Measurements from ENCODE around the gene FOSL2. TPM values are rescaled to one million over a fixed set of nuclear protein-coding genes. Genes with fewer than 3 reads are reported as not detected.

Gene FOSL2
- total RNA-seq, 1 experiment from 2014 or later = 44.8 TPM

DNA sequence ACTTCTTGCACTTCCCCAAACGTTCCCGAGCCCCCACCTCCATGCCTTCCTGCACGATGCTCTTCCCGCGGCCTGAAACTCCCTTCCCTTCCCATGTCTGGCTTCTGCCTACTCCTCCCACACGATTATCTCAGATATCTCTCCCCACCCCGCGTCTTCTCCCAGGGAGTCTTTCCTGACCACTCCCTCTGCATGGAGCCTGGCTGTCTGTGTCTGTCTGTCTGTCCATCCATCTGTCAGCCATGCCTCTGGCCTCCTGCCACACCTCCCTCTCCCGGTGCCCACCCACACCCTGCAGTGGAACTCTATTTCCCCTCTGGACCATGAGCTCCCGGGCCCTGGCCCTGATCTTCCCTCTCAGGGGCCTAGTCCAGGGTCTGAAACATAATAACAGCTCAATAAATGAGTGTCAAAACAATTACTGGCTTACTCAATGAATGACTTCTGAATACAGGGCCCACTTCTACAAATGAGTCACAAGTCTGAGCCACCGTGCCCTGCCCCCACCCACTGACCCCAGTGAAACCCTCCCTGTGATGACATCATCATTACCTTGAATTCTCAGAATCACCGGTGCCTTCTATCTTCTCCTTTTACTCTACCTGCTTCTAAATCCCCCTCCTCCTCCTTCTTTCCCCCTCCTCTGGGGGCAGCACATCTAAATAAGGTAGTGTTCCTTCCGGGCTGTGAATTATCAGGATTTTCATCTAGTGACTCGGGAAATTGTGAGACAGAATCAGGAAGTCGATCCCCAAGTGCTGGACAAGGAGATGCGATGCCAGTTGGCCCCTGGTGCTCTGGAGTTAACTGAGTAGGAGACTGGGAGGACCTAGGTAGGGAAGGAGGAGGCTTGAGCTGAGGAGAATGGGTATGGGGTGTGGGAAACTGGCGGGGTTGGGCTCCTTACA lies 57.1 kb downstream of the FOSL2 start:
- Histone ChIP-seq H3K4me3 (replicated peaks in 1 of 2; ENCODE audit: low read depth in 1 of 2, low read length in 2 of 2) (peak overlapping the region in 1 of 2 experiments; percentile 27; a peak in 2 of 4 replicates), H3K36me3 (ENCODE audit: control insufficient read depth in 1 of 2, insufficient read depth in 2 of 2, low read length in 2 of 2) (no peaks in the 10 kb centered on the region), H3K4me2 (ENCODE audit: low read length) (peak overlapping the region; percentile 70), H3K9ac (ENCODE audit: low read length) (peak overlapping the region; percentile 16; the same call in 1 of the 2 replicates), H3K9me3 (ENCODE audit: control insufficient read depth in 1 of 2, insufficient read depth in 1 of 2, low read depth in 1 of 2, low read length in 2 of 2) (no peaks in the 10 kb centered on the region), H4K20me1 (ENCODE audit: insufficient read depth) (no peaks in the 10 kb centered on the region), H3K27me3 (ENCODE audit: insufficient read depth, low read length) (no peaks in the 10 kb centered on the region), H3K79me2 (ENCODE audit: insufficient read depth, low read length) (no peaks in the 10 kb centered on the region), H3K4me1 (ENCODE audit: control insufficient read depth in 1 of 2, insufficient read depth in 2 of 2, low read length in 2 of 2) (peaks cover 12 to 54% of the 10 kb centered on the region in 2 experiments), H3K27ac (ENCODE audit: low read depth, low read length) (no peak overlapping the region), H3K9me2 (ENCODE audit: insufficient read depth) (no peaks in the 10 kb centered on the region), H2AFZ (ENCODE audit: low read depth, low read length, poor library complexity, severe bottlenecking) (peak overlapping the region; percentile 73)
- RAD21 ChIA-PET (ENCODE audit: low non-redundant PET in 1 of 2, low total read pairs in 2 of 2, uncharacterized antibody in 2 of 2, unreplicated experiment in 2 of 2) = no interaction called here
- TF ChIP-seq CBX3 (IDR thresholded peaks at IDR 0.05; ENCODE audit: low read depth) (no peak), SRF (IDR thresholded peaks at IDR 0.05; ENCODE audit: low read depth) (peak; percentile 70; the same call in 1 of the 2 replicates), TCF7L2 (IDR thresholded peaks at IDR 0.05; ENCODE audit: borderline replicate concordance, extremely low read depth, insufficient read depth, insufficient read length) (no peak), JUND (IDR thresholded peaks at IDR 0.05) (peak; percentile 49; the same call in 1 of the 2 replicates), EGR1 (IDR thresholded peaks at IDR 0.05; ENCODE audit: low read depth) (no peak), FOSL1 (IDR thresholded peaks at IDR 0.05; ENCODE audit: low read depth) (peak; percentile 40; the same call in 1 of the 2 replicates)
- CTCF ChIA-PET = interaction anchor here (0.8 to 1.0 kb wide), 2 partner anchors 695 to 766 kb away, joined by 3 to 4 read pairs; no protein-coding TSS in a partner anchor
- intact Hi-C loops (cut with micrococcal nuclease) = no loop called here
- ATAC-seq = no peak
- DNase-seq (ENCODE audit: low read depth, low spot score) = peak; percentile 21
- BruUV-seq (replicated peaks) = no TSS peak
- POLR2A ChIA-PET = no interaction called here

DNA sequence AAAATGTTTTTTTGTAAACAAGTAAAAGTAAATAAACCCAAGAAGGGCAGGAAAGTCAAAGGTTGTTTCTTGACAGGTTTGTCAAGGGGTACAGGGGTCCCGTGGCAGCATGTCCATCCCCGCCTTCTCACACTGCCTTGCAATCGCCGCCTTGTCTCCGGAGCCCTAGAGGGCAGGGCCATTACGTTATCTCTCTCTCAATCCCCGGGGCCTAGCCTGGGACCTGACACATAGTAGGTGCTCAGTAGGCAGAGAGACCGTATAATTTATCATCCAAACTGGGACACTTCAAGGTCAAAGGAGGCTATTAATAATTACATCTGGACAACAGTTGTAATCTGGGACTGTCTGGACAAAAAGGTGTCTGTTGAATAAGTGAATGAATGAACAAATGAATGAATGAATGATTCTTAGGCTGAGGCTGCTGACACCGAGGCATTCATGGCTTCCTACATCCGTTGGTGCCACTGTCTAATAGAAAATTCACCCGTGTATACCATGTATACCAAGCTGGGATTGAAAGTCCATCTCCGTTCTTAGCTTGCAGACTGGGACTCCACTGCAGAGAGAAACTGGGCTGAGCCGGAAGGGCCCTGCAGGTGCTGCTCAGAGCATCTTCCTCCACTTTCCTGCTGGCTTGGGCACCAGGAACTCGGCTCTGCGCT lies 58.4 kb downstream of the FOSL2 start:
- H3K9ac ChIP-seq (ENCODE audit: low read length) = no peak overlapping the region
- no peaks in the 10 kb centered on the region for H3K27me3 ChIP-seq (ENCODE audit: insufficient read depth, low read length)
- ATAC-seq (no peak), DNase-seq (ENCODE audit: low read depth, low spot score) (no peak)
- no TSS peak for BruUV-seq (replicated peaks)
- RAD21 ChIA-PET (ENCODE audit: low non-redundant PET in 1 of 2, low total read pairs in 2 of 2, uncharacterized antibody in 2 of 2, unreplicated experiment in 2 of 2) = no interaction called here
- H3K9me3 ChIP-seq (ENCODE audit: control insufficient read depth in 1 of 2, insufficient read depth in 1 of 2, low read depth in 1 of 2, low read length in 2 of 2) = no peaks in the 10 kb centered on the region
- H3K4me2 ChIP-seq (ENCODE audit: low read length) = no peak overlapping the region
- H3K4me1 ChIP-seq (ENCODE audit: control insufficient read depth in 1 of 2, insufficient read depth in 2 of 2, low read length in 2 of 2) = peaks cover 8 to 41% of the 10 kb centered on the region in 2 experiments; a peak in 3 of 4 replicates
- H4K20me1 ChIP-seq (ENCODE audit: insufficient read depth) = no peaks in the 10 kb centered on the region
- H3K27ac ChIP-seq (ENCODE audit: low read depth, low read length) = no peak overlapping the region
- no peaks in the 10 kb centered on the region for H3K36me3 ChIP-seq (ENCODE audit: control insufficient read depth in 1 of 2, insufficient read depth in 2 of 2, low read length in 2 of 2)
- CTCF ChIA-PET = no interaction called here
- H3K79me2 ChIP-seq (ENCODE audit: insufficient read depth, low read length) = no peaks in the 10 kb centered on the region
- no peak overlapping the region for H3K4me3 ChIP-seq (replicated peaks in 1 of 2; ENCODE audit: low read depth in 1 of 2, low read length in 2 of 2)
- no peak overlapping the region for H2AFZ ChIP-seq (ENCODE audit: low read depth, low read length, poor library complexity, severe bottlenecking)
- H3K9me2 ChIP-seq (ENCODE audit: insufficient read depth) = no peaks in the 10 kb centered on the region
- intact Hi-C loops (cut with micrococcal nuclease) = no loop called here
- POLR2A ChIA-PET = no interaction called here
- no peak for TF ChIP-seq YY1 (IDR thresholded peaks at IDR 0.05; ENCODE audit: extremely low read depth, insufficient replicate concordance, low read depth, low read length)
- no peak for TF ChIP-seq ELF1 (IDR thresholded peaks at IDR 0.05; ENCODE audit: borderline replicate concordance, low read depth)
- no peak for TF ChIP-seq POLR2A (IDR thresholded peaks at IDR 0.05; ENCODE audit: borderline replicate concordance, extremely low read depth, insufficient read depth, insufficient read length)
- TF ChIP-seq MAX (IDR thresholded peaks at IDR 0.05) = no peak
- no peak for TF ChIP-seq ZNF274 (IDR thresholded peaks at IDR 0.05; ENCODE audit: low read depth, low read length)
- no peak for TF ChIP-seq SIN3A (IDR thresholded peaks at IDR 0.05; ENCODE audit: low read depth)
- TF ChIP-seq EZH2 (IDR thresholded peaks at IDR 0.05) = no peak
- TF ChIP-seq EGR1 (IDR thresholded peaks at IDR 0.05; ENCODE audit: low read depth) = no peak
- no peak for TF ChIP-seq CEBPB (IDR thresholded peaks at IDR 0.05; ENCODE audit: low read depth)
- no peak for TF ChIP-seq SP1 (IDR thresholded peaks at IDR 0.05; ENCODE audit: low read depth)
- TF ChIP-seq EZH2phosphoT487 (IDR thresholded peaks at IDR 0.05; ENCODE audit: borderline replicate concordance) = no peak
- no peak for TF ChIP-seq CTCF (IDR thresholded peaks at IDR 0.05 in 2 of 3, conservative IDR thresholded peaks at IDR 0.05 in 1 of 3; ENCODE audit: borderline replicate concordance in 1 of 3, insufficient read depth in 1 of 3, low read depth in 2 of 3, low read length in 2 of 3)
- no peak for TF ChIP-seq ZFX (IDR thresholded peaks at IDR 0.05)
- no peak for TF ChIP-seq CBX3 (IDR thresholded peaks at IDR 0.05; ENCODE audit: low read depth)
- no peak for TF ChIP-seq TCF7L2 (IDR thresholded peaks at IDR 0.05; ENCODE audit: borderline replicate concordance, extremely low read depth, insufficient read depth, insufficient read length)

Measured in HCT116 (cell line).